Cortex of kidney (tissue), 1 donor: ENCODE data around the gene FRK.

Experiments
- DNase-seq: peaks from one replicate; lab custom pipeline; 2025; lab: John Stamatoyannopoulos, UW

The FRK gene

GRCh38 chr6:116035616-116036015 lies 25.1 kb downstream of the FRK start:
- no peak for DNase-seq

- no peak for DNase-seq
These were observed 26.4 kb downstream of the FRK start for GRCh38 chr6:116034327-116034726.

- no peak for DNase-seq
These were observed 26.9 kb downstream of the FRK start for GRCh38 chr6:116033687-116034303.

GRCh38 chr6:116030770-116031169 lies 29.9 kb downstream of the FRK start:
- DNase-seq = no peak

GRCh38 chr6:116029535-116029934 lies 31.2 kb downstream of the FRK start:
- DNase-seq = no peak

GRCh38 chr6:116028233-116028632 lies 32.5 kb downstream of the FRK start:
- no peak for DNase-seq

GRCh38 chr6:116027801-116028200 lies 32.9 kb downstream of the FRK start:
- no peak for DNase-seq

GRCh38 chr6:116025405-116025804 lies 35.3 kb downstream of the FRK start:
- DNase-seq = no peak

- no peak for DNase-seq
These were observed 37.7 kb downstream of the FRK start for GRCh38 chr6:116022841-116023445.

- no peak for DNase-seq
These were observed 40.0 kb downstream of the FRK start for GRCh38 chr6:116020738-116021137.

- no peak for DNase-seq
These were observed 41.3 kb downstream of the FRK start for GRCh38 chr6:116019428-116019827.

GRCh38 chr6:116018976-116019375 lies 41.7 kb downstream of the FRK start:
- no peak for DNase-seq

GRCh38 chr6:116017546-116018295 lies 43.0 kb downstream of the FRK start:
- DNase-seq = no peak

GRCh38 chr6:116016846-116017545 lies 43.7 kb downstream of the FRK start:
- DNase-seq = no peak

- no peak for DNase-seq
These were observed 44.7 kb downstream of the FRK start for GRCh38 chr6:116015983-116016382.

- DNase-seq = no peak
These were observed 45.1 kb downstream of the FRK start for GRCh38 chr6:116015561-116015960.

- DNase-seq = no peak
These were observed 47.7 kb downstream of the FRK start for GRCh38 chr6:116012951-116013350.

- no peak for DNase-seq
These were observed 48.2 kb downstream of the FRK start for GRCh38 chr6:116012471-116012949.

- no peak for DNase-seq
These were observed 49.2 kb downstream of the FRK start for GRCh38 chr6:116011520-116011919.

- no peak for DNase-seq
These were observed 49.8 kb downstream of the FRK start for GRCh38 chr6:116010790-116011401.

GRCh38 chr6:116010386-116010785 lies 50.3 kb downstream of the FRK start:
- no peak for DNase-seq
